WTC11 (cell line): ENCODE data around the gene EPC1. TPM values are rescaled to one million over a fixed set of nuclear protein-coding genes. Genes with fewer than 3 reads are reported as not detected.

Source experiments
- ATAC-seq: fragments of 200-7000 bp; cut with Tn5 transposase; 2 replicates; pipeline ENCODE4 v1.10.0; 2021; ENCODE audit warnings: mild to moderate bottlenecking, moderate library complexity
- CTCF ChIA-PET: fragments of 300-600 bp; sonication (Branson Sonifier 250); formaldehyde crosslinking; loops from one replicate; lab custom pipeline; 2021; ENCODE audit warnings: antibody characterized with exemption; lab: Charles Lee
- POLR2A ChIA-PET: fragments of 350-600 bp; sonication (Branson Sonifier 250); formaldehyde crosslinking; loops from one replicate; lab custom pipeline; 2021; ENCODE audit warnings: antibody characterized with exemption; lab: Charles Lee
- DNase-seq: peaks from one replicate; pipeline ENCODE4 v3.0.0; 2021; ENCODE audit warnings: low spot score
- H3K27ac Mint-ChIP-seq: 2 replicates; pipeline ENCODE4 v1.8.0; 2021; ENCODE audit warnings: mixed read lengths
- H3K27me3 Mint-ChIP-seq: 2 replicates; pipeline ENCODE4 v1.8.0; 2021; ENCODE audit warnings: low read depth, mild to moderate bottlenecking, moderate library complexity, mixed read lengths
- H3K36me3 Mint-ChIP-seq: 2 replicates; pipeline ENCODE4 v1.8.0; 2021; ENCODE audit warnings: mixed read lengths
- H3K4me1 Mint-ChIP-seq: 2 replicates; pipeline ENCODE4 v1.8.0; 2022; ENCODE audit warnings: mixed read lengths
- H3K4me3 Mint-ChIP-seq: 2 replicates; pipeline ENCODE4 v1.8.0; 2021; ENCODE audit warnings: mild to moderate bottlenecking, moderate library complexity, mixed read lengths
- H3K9me3 Mint-ChIP-seq: 2 replicates; pipeline ENCODE4 v1.8.0; 2021; ENCODE audit warnings: mixed read lengths
- AR ChIP-seq: fragments of 250-450 bp; sonication (Bioruptor Pico); IDR thresholded peaks from 2 replicates; pipeline ENCODE4 v1.9.0; 2021; ENCODE audit warnings: mild to moderate bottlenecking
- ARID4B ChIP-seq: sonication (generic); formaldehyde crosslinking; IDR thresholded peaks from 2 replicates; pipeline ENCODE4 v1.8.0; 2023; ENCODE audit warnings: missing genetic modification reagents, mild to moderate bottlenecking, borderline replicate concordance
- CREB1 ChIP-seq: sonication (generic); formaldehyde crosslinking; IDR thresholded peaks from 2 replicates; pipeline ENCODE4 v1.8.0; 2023; ENCODE audit warnings: mild to moderate bottlenecking, missing genetic modification reagents
- E2F1 ChIP-seq: sonication (generic); formaldehyde crosslinking; IDR thresholded peaks from 2 replicates; pipeline ENCODE4 v1.8.0; 2022; ENCODE audit warnings: mild to moderate bottlenecking, missing genetic modification reagents
- ETV6 ChIP-seq: sonication (generic); formaldehyde crosslinking; IDR thresholded peaks from 2 replicates; pipeline ENCODE4 v1.8.1; 2022; ENCODE audit warnings: mild to moderate bottlenecking, missing genetic modification reagents
- FOXJ3 ChIP-seq: sonication (generic); formaldehyde crosslinking; IDR thresholded peaks from 2 replicates; pipeline ENCODE4 v1.9.0; 2021; ENCODE audit warnings: missing genetic modification reagents, mild to moderate bottlenecking, borderline replicate concordance
- GTF2I ChIP-seq: fragments of 250-450 bp; sonication (Bioruptor Pico); conservative IDR thresholded peaks from 2 replicates; pipeline ENCODE4 v1.4.0; 2021; ENCODE audit warnings: mild to moderate bottlenecking
- IRF1 ChIP-seq: sonication (generic); formaldehyde crosslinking; IDR thresholded peaks from 2 replicates; pipeline ENCODE4 v1.8.0; 2023; ENCODE audit warnings: missing genetic modification reagents
- JUN ChIP-seq: sonication (generic); formaldehyde crosslinking; IDR thresholded peaks from 2 replicates; pipeline ENCODE4 v1.8.0; 2023; ENCODE audit warnings: mild to moderate bottlenecking, missing genetic modification reagents
- ZBTB43 ChIP-seq: sonication (generic); formaldehyde crosslinking; IDR thresholded peaks from 2 replicates; pipeline ENCODE4 v1.8.1; 2023; ENCODE audit warnings: mild to moderate bottlenecking, missing genetic modification reagents
- ZNF121 ChIP-seq: sonication (generic); formaldehyde crosslinking; IDR thresholded peaks from 2 replicates; pipeline ENCODE4 v1.8.0; 2023; ENCODE audit warnings: missing genetic modification reagents
- ZNF232 ChIP-seq: sonication (generic); formaldehyde crosslinking; IDR thresholded peaks from 2 replicates; pipeline ENCODE4 v1.8.0; 2022; ENCODE audit warnings: mild to moderate bottlenecking, missing genetic modification reagents
- ZNF281 ChIP-seq: sonication (generic); formaldehyde crosslinking; IDR thresholded peaks from 2 replicates; pipeline ENCODE4 v1.8.0; 2023; ENCODE audit warnings: mild to moderate bottlenecking, missing genetic modification reagents
- ZNF512 ChIP-seq: sonication (generic); formaldehyde crosslinking; IDR thresholded peaks from 2 replicates; pipeline ENCODE4 v1.8.1; 2022; ENCODE audit warnings: missing genetic modification reagents, borderline replicate concordance
- ZNF532 ChIP-seq: fragments of 250-450 bp; sonication (Bioruptor Pico); IDR thresholded peaks from 2 replicates; pipeline ENCODE4 v1.9.0; 2021; ENCODE audit warnings: mild to moderate bottlenecking, borderline replicate concordance
- total RNA-seq: library from RNA; stranded (reverse); gene quantifications from 3 replicates; pipeline ENCODE4 v1.2.3, GENCODE V29; 2021

Gene EPC1
- total RNA-seq, 1 experiment from 2014 or later = 22.5 TPM

- TF ChIP-seq ZNF532 (CRISPR knock-in tag) (no peak), ZNF232 (CRISPR knock-in tag) (no peak), GTF2I (CRISPR knock-in tag) (no peak), AR (CRISPR knock-in tag) (no peak), ZBTB43 (CRISPR knock-in tag) (no peak), JUN (CRISPR knock-in tag) (no peak), FOXJ3 (CRISPR knock-in tag) (no peak), ETV6 (CRISPR knock-in tag) (no peak)
Observed at GRCh38 chr10:32326119-32326518, 20.8 kb downstream of the EPC1 start (continued).

- Mint-ChIP-seq H3K9me3 (no peaks in the 10 kb centered on the region), H3K27ac (no peak overlapping the region), H3K27me3 (no peaks in the 10 kb centered on the region), H3K36me3 (peaks cover 9% of the 10 kb centered on the region; the same call in 1 of the 2 replicates), H3K4me1 (peaks cover 44% of the 10 kb centered on the region), H3K4me3 (no peak overlapping the region)
- POLR2A ChIA-PET = no interaction called here
- DNase-seq (no peak), ATAC-seq (no peak)
- CTCF ChIA-PET = no interaction called here
- no peak for TF ChIP-seq ZNF121 (CRISPR knock-in tag)
- TF ChIP-seq ZNF281 = no peak
- TF ChIP-seq ARID4B (CRISPR knock-in tag) = no peak
- TF ChIP-seq ZNF512 (CRISPR knock-in tag) = no peak
- no peak for TF ChIP-seq IRF1 (CRISPR knock-in tag)
- no peak for TF ChIP-seq E2F1 (CRISPR knock-in tag)
- TF ChIP-seq CREB1 (CRISPR knock-in tag) = no peak
- no peak for TF ChIP-seq ETV6 (CRISPR knock-in tag)
Observed at GRCh38 chr10:32323051-32323450, 23.9 kb downstream of the EPC1 start.
